ENCODE measurements around the gene CLIC5. TPM values are rescaled to one million over a fixed set of nuclear protein-coding genes. Genes with fewer than 3 reads are reported as not detected.

CLIC5 gene
- total RNA-seq, 1 donor: not detected

- TF ChIP-seq CTCF (IDR thresholded peaks at IDR 0.05; ENCODE audit: insufficient read depth, low read depth, low read length): no peak
- no peak overlapping the region for H3K4me3 ChIP-seq (ENCODE audit: low read depth, low read length)
- DNase-seq (ENCODE audit: low read depth): no peak
Observed at GRCh38 chr6:46050845-46051405, 35.3 kb upstream of the CLIC5 start.

- DNase-seq (ENCODE audit: low read depth): no peak
- TF ChIP-seq CTCF (IDR thresholded peaks at IDR 0.05; ENCODE audit: insufficient read depth, low read depth, low read length): no peak
- no peak overlapping the region for H3K4me3 ChIP-seq (ENCODE audit: low read depth, low read length)
Observed at GRCh38 chr6:46048646-46049297, 33.1 kb upstream of the CLIC5 start.

GRCh38 chr6:46046558-46047174, 31.0 kb upstream of the CLIC5 start:
- DNase-seq (ENCODE audit: low read depth): no peak
- no peak overlapping the region for H3K4me3 ChIP-seq (ENCODE audit: low read depth, low read length)
- TF ChIP-seq CTCF (IDR thresholded peaks at IDR 0.05; ENCODE audit: insufficient read depth, low read depth, low read length): no peak

GRCh38 chr6:46044881-46045617, 29.4 kb upstream of the CLIC5 start:
- DNase-seq (ENCODE audit: low read depth): peak; percentile 75
- H3K4me3 ChIP-seq (ENCODE audit: low read depth, low read length): no peak overlapping the region
- no peak for TF ChIP-seq CTCF (IDR thresholded peaks at IDR 0.05; ENCODE audit: insufficient read depth, low read depth, low read length)

GRCh38 chr6:46042355-46042999, 26.8 kb upstream of the CLIC5 start:
- DNase-seq (ENCODE audit: low read depth): peak; percentile 36
- peak; percentile 72 for TF ChIP-seq CTCF (IDR thresholded peaks at IDR 0.05; ENCODE audit: insufficient read depth, low read depth, low read length)

DNA sequence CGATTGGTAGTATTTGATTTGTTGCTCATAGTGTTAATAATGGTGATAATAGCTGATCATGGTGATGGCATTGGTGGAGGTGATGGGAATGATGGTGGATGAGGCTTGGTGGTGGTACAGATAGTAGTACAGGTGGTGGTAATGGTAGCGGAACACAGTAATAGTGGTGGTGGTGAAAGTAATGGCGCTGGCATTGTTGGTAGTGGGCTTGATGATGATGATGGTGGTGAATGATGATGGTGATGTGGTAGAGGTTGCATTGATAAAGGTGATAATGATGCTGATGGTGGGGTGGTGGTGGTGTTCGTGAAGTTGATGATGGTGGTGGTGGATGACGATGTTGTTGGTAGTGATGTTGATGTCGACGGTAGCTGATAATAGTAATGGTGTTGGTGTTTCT, 24.6 kb upstream of the CLIC5 start:
- no peak for DNase-seq (ENCODE audit: low read depth)
- no peak overlapping the region for H3K4me3 ChIP-seq (ENCODE audit: low read depth, low read length)
- no peak for TF ChIP-seq CTCF (IDR thresholded peaks at IDR 0.05; ENCODE audit: insufficient read depth, low read depth, low read length)

More at GRCh38 chr6:46042355-46042999, 26.8 kb upstream of the CLIC5 start:
- no peak overlapping the region for H3K4me3 ChIP-seq (ENCODE audit: low read depth, low read length)
